ENCODE measurements around the gene TENM4.

DNA sequence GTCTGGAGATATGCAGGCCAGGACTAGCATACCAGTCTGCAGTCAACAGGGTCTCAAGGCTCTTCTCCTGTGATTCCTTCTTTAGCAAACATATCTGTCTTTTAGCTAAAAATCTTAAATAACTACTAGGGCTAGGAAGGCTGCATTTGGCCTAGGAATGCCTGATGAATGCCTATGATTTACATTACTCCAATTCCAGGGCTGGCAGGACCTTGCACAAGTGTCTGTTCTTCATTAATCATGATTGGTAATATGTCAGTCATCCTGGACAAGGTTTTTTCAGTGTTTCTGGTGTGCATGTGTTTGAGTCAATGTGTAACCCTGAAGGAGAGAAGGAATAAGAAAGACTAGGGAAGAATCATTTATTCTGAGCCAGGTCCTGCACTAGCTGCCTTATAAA, 585.7 kb downstream of the TENM4 start:
- TF ChIP-seq POLR2AphosphoS5 (IDR thresholded peaks at IDR 0.05; ENCODE audit: borderline replicate concordance, low read depth, low read length) (no peak), EZH2 (IDR thresholded peaks at IDR 0.05) (no peak), FOXP2 (optimal IDR thresholded peaks at IDR 0.05; ENCODE audit: control extremely low read depth, extremely low read length, insufficient read depth) (no peak)
